ENCODE results near the gene TNNI3.

The TNNI3 gene

GRCh38 chr19:55146078-55146704 lies 11.3 kb downstream of the TNNI3 start:
- DNase-seq = peak; percentile 37 to 54 (median 47)

GRCh38 chr19:55145232-55145631 lies 12.3 kb downstream of the TNNI3 start:
- DNase-seq = peak; percentile 32 to 43 (median 38)

- DNase-seq = no peak
Measured at GRCh38 chr19:55141696-55142095, 15.8 kb downstream of the TNNI3 start.

DNA sequence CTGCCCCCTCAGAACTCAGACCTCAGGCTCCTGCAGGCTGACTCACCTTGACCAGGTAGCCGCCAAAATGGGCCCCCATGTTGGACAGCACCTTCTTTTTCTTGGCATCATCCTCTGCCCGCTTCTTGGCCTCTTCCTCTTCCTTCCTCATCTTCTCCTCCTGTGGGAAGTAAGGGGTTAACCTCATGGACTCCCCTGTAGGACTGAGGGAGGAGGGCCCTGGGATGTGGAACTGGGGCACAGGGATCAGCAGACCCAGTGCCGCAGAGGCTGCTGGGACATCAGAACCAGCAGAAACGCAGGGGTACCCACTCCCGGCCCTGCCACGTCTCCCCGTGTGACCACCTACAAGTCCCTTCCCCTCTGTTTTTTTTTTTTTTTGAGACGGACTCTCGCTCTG lies 19.6 kb downstream of the TNNI3 start:
- no peak for DNase-seq

GRCh38 chr19:55136399-55137102 lies 21.0 kb downstream of the TNNI3 start:
- no peak for DNase-seq

GRCh38 chr19:55134736-55135135 lies 22.8 kb downstream of the TNNI3 start:
- DNase-seq = no peak

GRCh38 chr19:55133639-55134444 lies 23.7 kb downstream of the TNNI3 start:
- no peak for DNase-seq

DNA sequence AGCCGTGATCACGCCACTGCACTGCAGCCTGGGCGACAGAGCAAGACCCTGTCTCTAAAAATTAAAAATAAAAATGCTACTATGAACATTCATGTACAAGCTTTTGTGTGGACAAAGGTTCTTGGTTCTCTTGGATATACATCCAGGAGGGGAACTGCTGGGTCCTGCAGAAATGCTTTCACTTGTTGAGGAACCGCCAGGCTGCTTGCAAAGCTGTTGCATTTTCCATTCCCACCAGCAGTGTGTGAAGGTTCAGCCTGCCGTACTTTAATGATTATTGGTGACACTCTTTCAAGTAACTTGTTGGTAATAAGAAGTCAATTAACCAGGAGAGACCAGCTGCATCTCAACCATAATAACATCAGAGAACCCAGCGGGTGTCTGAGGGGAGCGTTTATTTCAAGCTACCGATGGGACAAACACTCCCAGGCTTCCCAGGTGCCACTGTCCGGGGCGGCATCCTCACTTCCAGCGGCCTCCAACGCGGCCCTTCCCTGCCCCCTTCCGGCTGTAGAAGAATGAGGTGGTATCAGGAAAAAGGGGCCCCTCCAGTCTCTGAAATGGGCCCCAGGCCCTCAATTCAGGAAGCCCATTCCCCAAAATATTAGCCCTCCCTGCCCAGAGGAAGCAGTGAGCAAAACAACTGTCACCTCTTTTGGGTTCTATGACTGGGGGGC lies 24.9 kb downstream of the TNNI3 start:
- no peak for DNase-seq

- no peak for DNase-seq
Measured at GRCh38 chr19:55131421-55131820, 26.1 kb downstream of the TNNI3 start.

- peak; percentile 42 to 54 (median 46) for DNase-seq
Measured at GRCh38 chr19:55119053-55119452, 38.5 kb downstream of the TNNI3 start.

GRCh38 chr19:55118401-55118991 lies 39.0 kb downstream of the TNNI3 start:
- peak in 1 of 3 donors; percentile 43 for DNase-seq

- DNase-seq = peak; percentile 99
Measured at GRCh38 chr19:55117663-55118391, 39.7 kb downstream of the TNNI3 start.

DNA sequence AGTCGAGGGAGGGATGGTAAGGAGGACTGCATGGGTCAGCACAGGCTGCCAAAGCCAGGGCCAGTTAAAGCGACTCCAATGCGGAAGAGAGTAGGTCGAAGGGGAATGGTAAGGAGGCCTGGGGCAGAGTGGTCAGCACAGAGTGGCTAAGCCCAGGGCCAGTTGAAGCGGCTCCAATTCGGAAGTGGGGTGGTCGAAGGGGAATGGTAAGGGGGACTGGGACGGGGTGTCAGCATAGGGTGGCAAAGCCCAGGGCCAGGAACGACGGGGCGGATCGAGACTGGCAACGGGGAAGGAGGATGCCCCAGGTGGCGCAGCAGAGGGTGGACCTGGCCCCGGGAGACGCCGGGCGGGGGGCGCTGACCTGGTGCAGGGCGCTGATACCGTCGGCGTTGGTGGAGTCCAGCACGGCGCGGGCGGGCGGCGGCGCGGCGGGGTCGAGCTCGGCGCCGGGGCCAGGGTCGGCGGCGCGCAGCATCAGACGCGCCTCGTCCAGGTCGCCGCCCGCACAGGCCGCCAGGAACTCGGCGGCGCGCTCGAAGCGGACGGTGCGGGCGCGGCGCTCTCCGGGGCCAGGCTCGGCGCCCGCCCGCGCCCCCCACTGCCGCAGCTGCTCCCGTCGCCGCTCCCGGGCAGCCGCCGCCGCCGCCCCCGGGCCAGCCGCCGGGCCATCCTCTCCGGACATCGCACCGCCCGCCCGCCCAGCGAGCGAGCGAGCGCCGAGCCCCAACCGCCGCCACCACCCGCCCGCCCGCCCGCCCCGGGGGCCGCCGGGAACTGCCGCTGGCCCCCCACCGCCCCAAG lies 40.5 kb downstream of the TNNI3 start, which contains the start of gene PPP1R12C:
Gene PPP1R12C (minus strand): TSS at position 779 of the 804 bp plus-strand sequence. CDS start 94 bp downstream, at position 685.
- DNase-seq = peak in 1 of 3 donors; percentile 39

GRCh38 chr19:55116232-55116858 lies 41.2 kb downstream of the TNNI3 start:
- DNase-seq = peak; percentile 72 to 81 (median 77)

- DNase-seq = no peak
Measured at GRCh38 chr19:55115446-55116065, 42.0 kb downstream of the TNNI3 start.

- no peak for DNase-seq
Measured at GRCh38 chr19:55114566-55115145, 42.9 kb downstream of the TNNI3 start.

GRCh38 chr19:55113570-55114039 lies 43.9 kb downstream of the TNNI3 start:
- no peak for DNase-seq

- no peak for DNase-seq
Measured at GRCh38 chr19:55112777-55113569, 44.6 kb downstream of the TNNI3 start.

Measured in suppressor macrophage treated with lipopolysaccharide for 1 hour (primary cell).